Measurements from ENCODE around the gene ENPP3.

DNA sequence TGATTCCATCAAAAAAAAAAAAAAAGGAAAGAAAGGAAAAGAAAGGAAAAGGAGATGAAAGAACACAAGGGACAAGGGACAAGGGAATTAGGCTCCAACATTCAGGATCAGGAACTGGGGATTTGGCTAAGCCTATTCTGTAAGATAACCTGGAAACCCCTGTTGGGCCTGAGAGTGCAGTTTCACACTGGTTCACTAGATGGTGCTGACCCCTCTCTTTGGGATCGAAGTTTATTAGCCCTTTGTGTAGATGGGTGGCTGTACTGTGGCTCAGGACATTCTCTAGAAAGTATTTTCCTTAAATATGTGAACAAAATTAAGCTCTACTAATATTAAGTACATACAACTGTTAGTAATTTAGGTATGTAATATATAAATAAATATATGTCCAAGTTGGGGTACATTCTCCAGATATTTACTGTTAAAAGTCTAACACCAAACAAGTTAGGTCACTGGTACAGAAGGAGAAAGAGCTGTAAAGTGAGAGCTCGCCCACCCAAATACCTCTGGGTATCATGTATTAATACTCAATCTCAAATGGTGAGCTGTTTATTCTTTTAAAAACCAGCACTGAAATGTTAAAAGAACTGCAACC is 57.8 kb downstream of the ENPP3 start:
- TF ChIP-seq, protein P1, sequence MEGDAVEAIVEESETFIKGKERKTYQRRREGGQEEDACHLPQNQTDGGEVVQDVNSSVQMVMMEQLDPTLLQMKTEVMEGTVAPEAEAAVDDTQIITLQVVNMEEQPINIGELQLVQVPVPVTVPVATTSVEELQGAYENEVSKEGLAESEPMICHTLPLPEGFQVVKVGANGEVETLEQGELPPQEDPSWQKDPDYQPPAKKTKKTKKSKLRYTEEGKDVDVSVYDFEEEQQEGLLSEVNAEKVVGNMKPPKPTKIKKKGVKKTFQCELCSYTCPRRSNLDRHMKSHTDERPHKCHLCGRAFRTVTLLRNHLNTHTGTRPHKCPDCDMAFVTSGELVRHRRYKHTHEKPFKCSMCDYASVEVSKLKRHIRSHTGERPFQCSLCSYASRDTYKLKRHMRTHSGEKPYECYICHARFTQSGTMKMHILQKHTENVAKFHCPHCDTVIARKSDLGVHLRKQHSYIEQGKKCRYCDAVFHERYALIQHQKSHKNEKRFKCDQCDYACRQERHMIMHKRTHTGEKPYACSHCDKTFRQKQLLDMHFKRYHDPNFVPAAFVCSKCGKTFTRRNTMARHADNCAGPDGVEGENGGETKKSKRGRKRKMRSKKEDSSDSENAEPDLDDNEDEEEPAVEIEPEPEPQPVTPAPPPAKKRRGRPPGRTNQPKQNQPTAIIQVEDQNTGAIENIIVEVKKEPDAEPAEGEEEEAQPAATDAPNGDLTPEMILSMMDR (IDR thresholded peaks at IDR 0.05): peak in 5 of 7 experiments; percentile 47 to 72 (median 61)
- no peak for TF ChIP-seq EP300 (IDR thresholded peaks at IDR 0.05)

All from stomach (tissue), 4 donors.